B cell (primary cell): ENCODE data around the gene PLEKHM3. TPM values are rescaled to one million over a fixed set of nuclear protein-coding genes. Genes with fewer than 3 reads are reported as not detected.

Experiments
- ATAC-seq: fragments of 200-7000 bp; cut with Tn5 transposase; one replicate; pipeline ENCODE4 v1.10.0; 2021; ENCODE audit warnings: low read depth, mild to moderate bottlenecking, moderate number of reproducible peaks, moderate library complexity
- CTCF ChIA-PET: fragments of 350-600 bp; sonication (Branson Sonifier 250); formaldehyde crosslinking; loops from one replicate; lab custom pipeline; 2021; ENCODE audit warnings: antibody characterized with exemption, inconsistent platforms; lab: Charles Lee
- POLR2A ChIA-PET: fragments of 350-600 bp; sonication (Branson Sonifier 250); formaldehyde crosslinking; loops from one replicate; lab custom pipeline; 2021; ENCODE audit warnings: antibody characterized with exemption; lab: Charles Lee
- DNase-seq: peaks from one replicate; pipeline ENCODE4 v3.0.0; 2013
- H2AFZ ChIP-seq: 2 replicates; pipeline ENCODE4 v1.6.1; 2012; ENCODE audit warnings: mild to moderate bottlenecking, low read depth, low read length; ENCODE audit not compliant: insufficient read depth, poor library complexity, severe bottlenecking
- H3K27ac ChIP-seq, 2 donors: 1 replicate in 1 of 2; 2 replicates in 1 of 2; pipeline ENCODE4 v1.5.1; 2012 to 2013; ENCODE audit warnings: low read length in 2 of 2, mild to moderate bottlenecking in 2 of 2, moderate library complexity in 1 of 2
- H3K27me3 ChIP-seq, 4 experiments: fragments of 200-600 bp in 1 of 4; sonication (generic) in 1 of 4; replicated peaks in 1 of 4; 1 replicate in 2 of 4; 2 replicates in 2 of 4; pipeline versions ENCODE4 v1.6.1 to v1.7.0; 2013 to 2016; ENCODE audit warnings: low read length in 3 of 4, mild to moderate bottlenecking in 2 of 4, mixed read lengths in 1 of 4, moderate library complexity in 1 of 4; ENCODE audit not compliant: insufficient read depth in 4 of 4, control insufficient read depth in 3 of 4; ENCODE audit errors: control extremely low read depth in 1 of 4
- H3K36me3 ChIP-seq, 2 experiments: replicated peaks in 1 of 2; 1 replicate in 1 of 2; 2 replicates in 1 of 2; pipeline versions ENCODE4 v1.6.1 to v1.7.1; 2013; ENCODE audit warnings: low read length in 1 of 2; ENCODE audit not compliant: insufficient read depth in 2 of 2, control insufficient read depth in 1 of 2; ENCODE audit errors: control extremely low read depth in 1 of 2, extremely low read depth in 1 of 2
- H3K4me1 ChIP-seq, 2 donors: fragments of 200-600 bp in 1 of 2; sonication (generic) in 1 of 2; 1 replicate in 1 of 2; 2 replicates in 1 of 2; pipeline versions ENCODE4 v1.5.1 to v1.6.1; 2013 to 2017; ENCODE audit warnings: low read length in 2 of 2; ENCODE audit not compliant: control insufficient read depth in 2 of 2, insufficient read depth in 2 of 2
- H3K4me2 ChIP-seq: replicated peaks from 2 replicates; pipeline ENCODE3; 2012; ENCODE audit warnings: mild to moderate bottlenecking, low read depth, low read length; ENCODE audit not compliant: poor library complexity, severe bottlenecking
- H3K4me3 ChIP-seq, 5 experiments: fragments of 200-600 bp in 1 of 5; sonication (generic) in 1 of 5; 1 replicate in 3 of 5; 2 replicates in 2 of 5; pipeline versions ENCODE4 v1.5.1 to v1.7.0; 2011 to 2016; ENCODE audit warnings: low read length in 4 of 5, mild to moderate bottlenecking in 4 of 5, low read depth in 2 of 5, control low read depth in 1 of 5, moderate library complexity in 1 of 5; ENCODE audit not compliant: insufficient read depth in 1 of 5; ENCODE audit errors: control extremely low read depth in 1 of 5, extremely low read depth in 1 of 5
- H3K79me2 ChIP-seq: fragments of 200-600 bp; sonication (generic); one replicate; pipeline ENCODE4 v1.6.0; 2016; ENCODE audit warnings: low read length; ENCODE audit not compliant: control insufficient read depth, insufficient read depth
- H3K9ac ChIP-seq: fragments of 200-600 bp; sonication (generic); 2 replicates; pipeline ENCODE4 v1.6.1; 2017; ENCODE audit warnings: mild to moderate bottlenecking, low read length, moderate library complexity
- H3K9me3 ChIP-seq, 3 donors: one replicate each; pipeline versions ENCODE4 v1.6.1 to v1.7.1; 2013; ENCODE audit warnings: low read length in 2 of 3; ENCODE audit not compliant: control insufficient read depth in 2 of 3, insufficient read depth in 1 of 3; ENCODE audit errors: control extremely low read depth in 1 of 3
- H4K20me1 ChIP-seq: 2 replicates; pipeline ENCODE4 v1.6.0; 2012; ENCODE audit warnings: mild to moderate bottlenecking, low read length; ENCODE audit not compliant: insufficient read depth, control insufficient read depth, poor library complexity, severe bottlenecking
- H3K27ac Mint-ChIP-seq: one replicate; pipeline ENCODE4 v1.8.0; 2021; ENCODE audit warnings: mixed read lengths
- H3K27me3 Mint-ChIP-seq: one replicate; pipeline ENCODE4 v1.8.0; 2021; ENCODE audit warnings: mixed read lengths
- H3K4me1 Mint-ChIP-seq: one replicate; pipeline ENCODE4 v1.8.0; 2021; ENCODE audit warnings: mixed read lengths
- H3K4me3 Mint-ChIP-seq: one replicate; pipeline ENCODE4 v1.8.0; 2021; ENCODE audit warnings: mixed read lengths
- H3K9me3 Mint-ChIP-seq: one replicate; pipeline ENCODE4 v1.8.0; 2022; ENCODE audit warnings: mixed read lengths; ENCODE audit not compliant: insufficient read depth
- EZH2 ChIP-seq: IDR thresholded peaks from 2 replicates; pipeline ENCODE4 v1.6.1; 2012; ENCODE audit warnings: borderline replicate concordance, low read depth, mild to moderate bottlenecking, moderate library complexity, low read length; ENCODE audit not compliant: insufficient read depth, poor library complexity, severe bottlenecking
- WGBS: methylation state at CpG from one replicate; pipeline ENCODE4 v1.1.5; 2013; ENCODE audit warnings: missing lambda C conversion rate; ENCODE audit not compliant: insufficient coverage; 5-methylcytosine and 5-hydroxymethylcytosine counted together
- intact Hi-C: fragments of 100-400 bp; cut with micrococcal nuclease; formaldehyde crosslinking; loops from one replicate; pipeline ENCODE4 v1.10.0; 2022
- polyA plus RNA-seq: library from polyadenylated mRNA; depleted of rRNA; stranded (reverse); fragments of >200 nt; gene quantifications from 2 replicates; pipeline ENCODE4 v1.2.3, GENCODE V29; 2012
- total RNA-seq, 2 donors: library from RNA; stranded (reverse); fragments of 120-200 nt in 1 of 2; gene quantifications; 1 replicate in 1 of 2; 2 replicates in 1 of 2; pipeline versions ENCODE4 v1.2.3 to v1.2.4, GENCODE V29; 2013 to 2022
- TF ChIP-seq, protein P1 (sequence below): fragments of 200-600 bp; IDR thresholded peaks from one replicate; pipeline ENCODE4 v1.8.0; 2022; ENCODE audit warnings: antibody characterized with exemption, mild to moderate bottlenecking

Gene PLEKHM3
- total and polyA plus RNA-seq, 2 donors (not counting 1 experiment from before 2014, with no cell fraction given), result 4.0 to 17.7 TPM

DNA sequence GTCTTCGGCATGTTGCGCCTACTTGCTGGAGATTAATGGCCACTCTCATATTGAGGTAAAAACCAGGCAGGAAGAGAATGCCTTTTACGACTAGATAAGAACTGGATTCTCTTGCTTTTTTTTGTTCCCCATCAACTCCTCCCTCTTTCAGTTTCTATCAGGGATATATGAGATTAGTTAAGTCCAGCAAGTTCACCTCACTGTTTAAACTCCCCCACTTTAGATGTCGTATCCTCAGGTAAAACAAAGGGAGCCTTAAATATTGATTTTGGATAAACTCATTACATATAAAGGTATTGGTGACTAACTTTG lies 98.4 kb downstream of the PLEKHM3 start:
- Histone ChIP-seq H3K36me3 (peaks cover 0 to 7% of the 10 kb centered on the region in 2 experiments), H4K20me1 (no peaks in the 10 kb centered on the region), H3K4me1 (no peaks in the 10 kb centered on the region), H3K27me3 (no peaks in the 10 kb centered on the region), H3K79me2 (no peaks in the 10 kb centered on the region), H3K9ac (no peak overlapping the region), H3K4me2 (no peak overlapping the region), H3K4me3 (no peak overlapping the region), H2AFZ (no peak overlapping the region), H3K27ac (no peak overlapping the region), H3K9me3 (no peaks in the 10 kb centered on the region)
- Mint-ChIP-seq H3K27me3 (no peaks in the 10 kb centered on the region), H3K27ac (no peak overlapping the region), H3K4me3 (no peak overlapping the region), H3K4me1 (no peaks in the 10 kb centered on the region), H3K9me3 (no peaks in the 10 kb centered on the region)
- ATAC-seq (no peak), DNase-seq (no peak)
- no CpG with 5 or more reads among the region's 4 CpGs for WGBS
- intact Hi-C loops, result no loop called here
- ChIA-PET CTCF (no interaction called here), POLR2A (no interaction called here)
- TF ChIP-seq EZH2, result no peak
- TF ChIP-seq, protein P1, sequence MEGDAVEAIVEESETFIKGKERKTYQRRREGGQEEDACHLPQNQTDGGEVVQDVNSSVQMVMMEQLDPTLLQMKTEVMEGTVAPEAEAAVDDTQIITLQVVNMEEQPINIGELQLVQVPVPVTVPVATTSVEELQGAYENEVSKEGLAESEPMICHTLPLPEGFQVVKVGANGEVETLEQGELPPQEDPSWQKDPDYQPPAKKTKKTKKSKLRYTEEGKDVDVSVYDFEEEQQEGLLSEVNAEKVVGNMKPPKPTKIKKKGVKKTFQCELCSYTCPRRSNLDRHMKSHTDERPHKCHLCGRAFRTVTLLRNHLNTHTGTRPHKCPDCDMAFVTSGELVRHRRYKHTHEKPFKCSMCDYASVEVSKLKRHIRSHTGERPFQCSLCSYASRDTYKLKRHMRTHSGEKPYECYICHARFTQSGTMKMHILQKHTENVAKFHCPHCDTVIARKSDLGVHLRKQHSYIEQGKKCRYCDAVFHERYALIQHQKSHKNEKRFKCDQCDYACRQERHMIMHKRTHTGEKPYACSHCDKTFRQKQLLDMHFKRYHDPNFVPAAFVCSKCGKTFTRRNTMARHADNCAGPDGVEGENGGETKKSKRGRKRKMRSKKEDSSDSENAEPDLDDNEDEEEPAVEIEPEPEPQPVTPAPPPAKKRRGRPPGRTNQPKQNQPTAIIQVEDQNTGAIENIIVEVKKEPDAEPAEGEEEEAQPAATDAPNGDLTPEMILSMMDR, result no peak

DNA sequence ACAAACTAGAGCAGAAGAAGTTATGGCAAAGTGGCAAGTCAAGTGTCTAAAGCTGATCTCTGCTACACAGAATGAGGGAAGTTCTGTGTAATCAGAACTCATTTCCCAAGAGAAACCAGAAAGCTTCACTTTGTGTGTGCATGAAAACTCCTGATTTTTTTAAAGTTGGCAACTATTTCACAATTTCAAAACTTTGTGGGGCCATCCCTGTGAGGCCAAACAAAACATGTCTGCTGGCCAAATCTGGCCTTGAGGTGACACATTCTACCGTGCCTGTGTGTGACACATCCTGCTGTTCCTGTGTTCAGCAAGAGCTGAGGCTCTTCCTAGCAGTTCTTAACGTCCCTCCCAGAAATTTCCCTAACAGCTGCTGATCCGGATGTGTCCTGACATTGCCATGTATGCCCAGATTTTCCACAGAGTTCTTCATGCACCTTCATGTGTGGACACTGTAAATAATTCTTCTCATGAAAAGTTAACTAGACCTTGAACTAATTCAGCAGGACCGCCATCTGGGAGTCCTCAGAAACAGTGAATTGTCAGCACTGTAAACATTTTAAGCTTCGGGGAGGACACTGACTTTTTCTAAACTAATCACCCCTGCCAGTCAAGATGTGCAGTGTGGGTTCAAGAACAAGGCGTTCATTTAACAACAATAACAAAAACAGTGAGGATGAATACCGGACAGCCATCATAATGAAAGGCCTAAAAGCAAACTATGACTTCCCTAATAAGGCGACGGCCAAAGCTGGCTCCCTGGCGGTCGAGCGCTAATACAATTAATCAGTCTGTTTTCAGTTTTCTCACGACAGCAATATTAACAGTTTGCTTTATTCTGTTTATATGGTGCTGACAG lies 99.0 kb downstream of the PLEKHM3 start:
- intact Hi-C loops, result no loop called here
- POLR2A ChIA-PET, result no interaction called here
- Histone ChIP-seq H3K36me3 (peaks cover 0 to 7% of the 10 kb centered on the region in 2 experiments), H3K27ac (no peak overlapping the region), H3K4me2 (no peak overlapping the region), H3K27me3 (no peaks in the 10 kb centered on the region), H3K4me3 (no peak overlapping the region), H3K9me3 (no peaks in the 10 kb centered on the region), H2AFZ (no peak overlapping the region), H3K9ac (no peak overlapping the region), H3K79me2 (no peaks in the 10 kb centered on the region), H4K20me1 (no peaks in the 10 kb centered on the region), H3K4me1 (no peaks in the 10 kb centered on the region)
- 91% methylated on average over 6 of the region's 13 CpGs for WGBS
- Mint-ChIP-seq H3K27ac (no peak overlapping the region), H3K9me3 (no peaks in the 10 kb centered on the region), H3K4me3 (no peak overlapping the region), H3K4me1 (no peaks in the 10 kb centered on the region), H3K27me3 (no peaks in the 10 kb centered on the region)
- TF ChIP-seq, protein P1, result no peak
- TF ChIP-seq EZH2, result no peak
- CTCF ChIA-PET, result no interaction called here
- ATAC-seq (no peak), DNase-seq (no peak)
